Fibroblast of skin of scalp (primary cell): Measurements from ENCODE around the gene PAOX.

Experiments used
- DNase-seq: peaks from one replicate; pipeline ENCODE4 v3.0.0-alpha.2; 2013

The PAOX gene

DNA sequence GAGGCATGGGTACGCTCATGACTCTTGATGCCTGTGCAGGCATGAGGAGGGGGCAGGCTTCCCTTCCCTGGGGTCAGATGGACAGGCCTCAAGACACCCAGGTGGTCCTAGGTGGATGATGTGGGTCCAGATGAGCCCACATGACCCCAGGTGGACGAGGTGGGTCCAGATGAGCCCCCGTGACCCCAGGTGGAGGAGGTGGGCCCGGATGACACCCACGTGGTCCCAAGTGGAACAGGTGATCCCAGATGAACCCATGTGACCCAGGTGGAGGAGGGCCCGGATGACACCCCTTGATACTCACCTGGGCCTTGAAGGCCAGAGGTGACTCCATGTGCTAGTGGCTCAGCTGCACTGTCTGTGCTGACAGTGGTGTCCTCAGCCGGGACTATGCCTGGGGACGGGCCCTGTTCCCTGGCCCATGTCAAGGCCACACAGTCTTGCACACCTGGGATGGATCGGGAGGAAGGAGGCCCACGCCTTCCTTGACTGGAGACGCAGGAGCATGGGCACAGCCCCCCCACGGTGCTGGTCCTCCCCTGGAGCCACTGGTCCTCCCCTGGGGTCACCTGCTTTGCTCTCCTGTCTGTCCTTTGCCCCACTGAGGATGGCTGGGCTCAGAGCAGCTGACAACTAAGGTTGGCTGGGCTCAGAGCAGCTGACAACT is 28.6 kb upstream of the PAOX start:
- no peak for DNase-seq

DNA sequence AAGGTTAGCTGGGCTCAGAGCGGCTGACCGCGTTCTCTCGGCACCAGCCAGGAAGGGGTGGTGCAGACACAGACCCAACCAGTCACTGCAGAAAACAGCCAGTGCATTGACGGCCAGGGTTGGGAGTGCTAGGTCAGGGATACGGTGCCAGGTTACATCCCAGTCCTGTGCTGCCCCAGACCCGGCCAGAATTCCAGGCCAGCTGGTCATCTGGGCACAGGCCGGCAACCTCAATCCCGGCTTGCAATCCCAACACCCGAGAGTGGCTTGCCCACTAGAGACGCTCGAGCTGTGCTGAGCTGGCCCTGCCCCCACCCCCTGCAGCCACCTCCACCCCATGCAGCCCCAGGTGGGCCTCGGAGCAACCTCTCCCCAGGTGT is 28.1 kb upstream of the PAOX start:
- DNase-seq, result no peak

DNA sequence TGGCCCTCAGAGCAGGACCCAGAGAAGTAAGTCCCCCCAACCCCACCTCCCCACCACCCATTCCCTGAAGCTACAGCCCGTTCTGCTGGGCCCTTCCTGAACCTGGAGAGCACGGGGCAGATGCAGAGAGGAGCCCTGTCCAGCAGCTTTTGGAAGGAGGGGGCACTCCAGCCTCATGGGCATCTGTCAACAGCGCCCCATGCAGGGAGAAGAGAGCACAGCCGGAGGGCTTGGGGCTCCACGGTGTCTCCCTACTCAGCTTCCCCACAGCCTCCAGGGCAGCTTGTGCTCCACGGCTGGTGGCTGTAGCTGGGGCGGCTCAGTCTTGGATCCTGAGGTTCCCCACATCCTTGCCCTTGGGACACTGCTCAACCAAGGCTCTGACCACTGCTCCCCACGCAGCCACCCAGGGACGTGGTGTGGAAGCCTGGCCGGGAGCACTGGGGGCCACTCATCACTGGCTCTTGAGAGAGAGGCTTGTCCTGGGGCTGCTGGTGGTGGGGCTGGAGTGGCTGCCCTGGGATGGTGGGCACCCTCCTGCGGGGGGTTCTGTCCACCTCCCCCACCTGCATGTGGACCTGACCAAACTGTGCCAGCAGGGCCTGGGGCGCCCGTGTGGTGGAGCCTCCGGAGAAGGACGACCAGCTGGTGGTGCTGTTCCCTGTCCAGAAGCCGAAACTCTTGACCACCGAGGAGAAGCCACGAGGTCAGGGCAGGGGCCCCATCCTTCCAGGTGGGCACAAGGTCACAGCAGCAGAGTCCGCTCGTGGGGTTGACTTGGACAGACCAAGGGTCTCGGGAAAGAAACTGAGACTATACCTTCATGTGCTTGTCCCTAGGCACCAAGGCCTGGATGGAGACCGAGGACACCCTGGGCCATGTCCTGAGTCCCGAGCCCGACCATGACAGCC is 27.4 kb upstream of the PAOX start:
- no peak for DNase-seq

DNA sequence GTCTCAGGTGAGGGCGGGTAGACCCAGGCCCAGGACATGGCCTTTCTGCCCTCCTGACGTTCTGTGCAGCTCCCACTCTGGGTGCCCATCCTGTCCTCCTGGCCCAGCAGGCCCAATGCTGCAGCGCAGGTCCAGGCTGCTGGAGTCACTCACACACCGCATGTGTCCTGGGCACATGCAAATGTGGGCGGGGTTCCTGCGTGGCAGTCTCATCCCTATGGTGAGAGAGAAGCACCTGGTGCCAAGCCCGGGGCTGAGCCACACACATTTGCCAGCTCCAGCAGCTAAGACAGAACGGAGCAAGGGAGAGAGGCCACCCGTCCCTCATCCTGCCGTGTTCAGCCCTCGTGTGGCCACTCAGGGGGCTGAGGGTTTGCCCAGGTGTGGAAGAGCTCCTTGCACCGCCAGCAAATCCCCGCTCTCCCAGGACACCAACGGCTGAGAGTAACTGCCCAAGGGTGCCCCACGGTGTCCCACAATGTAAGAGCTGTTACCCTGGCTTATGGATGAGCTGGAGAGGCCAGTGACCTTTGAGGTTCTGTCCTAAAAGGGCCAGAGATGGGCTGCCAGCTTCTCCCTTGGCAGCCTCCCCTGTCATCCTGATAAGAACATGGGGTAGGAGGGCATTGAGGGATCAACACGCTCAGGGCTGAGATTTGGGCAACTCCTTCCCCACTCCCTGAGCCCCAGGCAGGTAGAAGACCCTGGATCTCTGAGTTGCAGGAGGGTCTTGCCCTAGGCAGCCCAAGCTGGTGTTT is 25.7 kb upstream of the PAOX start:
- DNase-seq, result no peak

DNA sequence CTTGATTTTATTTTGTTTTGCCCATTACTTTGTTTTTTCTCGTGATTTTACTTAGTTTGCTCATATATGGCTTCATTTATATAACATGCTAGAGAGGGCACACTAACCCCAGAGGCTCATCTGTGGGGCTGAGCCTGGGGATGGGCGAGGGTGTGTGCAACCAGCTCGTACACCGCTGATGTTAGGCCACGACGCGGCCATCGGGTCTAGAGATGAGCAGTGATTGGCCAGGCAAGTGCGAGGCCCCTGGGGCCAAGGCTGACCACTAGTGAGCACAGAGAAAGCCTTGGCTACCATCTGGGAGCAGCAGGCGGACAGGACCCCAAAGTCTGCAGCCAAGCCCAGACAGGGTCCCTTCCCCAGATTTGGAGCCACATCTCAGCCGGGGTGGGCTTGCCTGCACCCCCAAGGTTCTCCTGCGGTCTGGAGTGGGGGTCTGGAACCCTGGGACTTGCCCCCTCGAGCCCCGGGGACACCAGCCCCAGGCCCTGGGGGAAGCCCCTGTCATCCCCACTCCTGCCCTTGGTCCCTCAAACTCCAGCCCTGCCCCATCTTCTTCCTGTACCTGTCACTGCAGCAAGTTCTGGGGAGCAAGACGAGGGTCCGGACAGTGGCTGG is 25.0 kb upstream of the PAOX start:
- DNase-seq, result no peak

DNA sequence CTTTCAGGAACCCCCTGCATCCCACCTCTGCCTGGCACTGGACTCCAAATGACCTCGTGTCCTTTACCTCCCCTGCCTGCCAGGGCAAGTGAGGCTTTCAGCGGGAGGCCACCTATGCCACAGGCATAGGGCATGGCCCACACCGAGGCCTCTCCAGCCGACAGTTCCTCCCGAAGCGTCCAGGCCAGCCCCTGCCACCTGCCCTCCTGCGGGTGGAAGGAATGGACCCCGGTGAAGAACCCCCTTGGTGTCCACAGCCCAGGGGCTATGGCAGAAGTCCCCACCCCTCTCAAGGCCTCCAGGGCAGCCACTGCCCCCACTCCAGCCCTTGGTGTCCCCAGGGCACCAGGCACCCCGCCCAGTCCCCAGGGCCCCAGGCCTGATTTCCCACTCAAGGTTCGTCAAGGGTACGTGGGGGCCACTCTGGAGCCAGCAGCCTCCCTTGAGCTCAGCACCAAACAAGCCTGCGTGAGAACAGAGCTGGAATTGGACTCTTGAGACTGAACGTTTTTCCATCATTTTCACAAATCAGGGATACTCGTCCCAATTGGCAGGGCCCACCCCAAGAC is 24.3 kb upstream of the PAOX start:
- DNase-seq, result no peak

DNA sequence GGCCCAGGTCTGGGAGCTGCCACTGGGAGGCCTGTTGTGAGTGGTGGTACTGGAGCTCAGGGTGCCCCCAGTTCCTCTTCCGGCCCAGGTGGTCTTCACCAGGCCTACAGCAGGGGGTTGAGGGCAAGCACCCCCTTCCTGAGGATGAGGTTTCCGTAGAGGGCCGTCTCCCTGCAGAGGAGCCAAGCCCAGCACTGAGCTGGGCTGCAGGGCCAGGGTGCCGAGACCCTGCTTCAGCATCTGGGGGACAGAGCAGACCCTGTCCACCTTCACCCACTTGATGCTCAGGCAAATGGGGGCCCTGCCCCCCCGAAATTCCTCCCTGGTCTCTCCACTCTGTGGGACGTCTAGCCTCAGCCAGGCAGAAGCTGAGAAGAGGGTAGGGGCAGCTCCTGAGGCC is 23.8 kb upstream of the PAOX start:
- DNase-seq, result no peak

DNA sequence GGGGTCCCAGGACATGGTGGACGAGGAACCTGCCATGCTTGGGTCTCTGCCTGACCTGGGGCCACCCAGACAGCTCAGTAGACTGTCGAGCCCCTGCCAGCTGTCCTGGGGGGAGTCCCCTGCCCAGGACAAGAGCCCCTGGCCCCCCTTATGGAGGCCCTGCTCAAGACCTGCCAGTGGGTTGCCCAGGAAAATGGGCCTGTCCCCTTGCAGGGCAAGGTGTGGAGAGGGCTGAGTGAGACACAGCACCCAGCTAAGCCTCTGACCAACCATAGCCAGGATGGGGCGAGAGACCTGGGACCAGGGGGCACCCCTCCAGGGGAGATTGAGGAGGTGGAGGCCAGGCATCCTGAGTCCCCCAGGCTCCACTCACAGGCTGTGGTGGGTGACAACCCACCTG is 23.1 kb upstream of the PAOX start:
- DNase-seq, result no peak

DNA sequence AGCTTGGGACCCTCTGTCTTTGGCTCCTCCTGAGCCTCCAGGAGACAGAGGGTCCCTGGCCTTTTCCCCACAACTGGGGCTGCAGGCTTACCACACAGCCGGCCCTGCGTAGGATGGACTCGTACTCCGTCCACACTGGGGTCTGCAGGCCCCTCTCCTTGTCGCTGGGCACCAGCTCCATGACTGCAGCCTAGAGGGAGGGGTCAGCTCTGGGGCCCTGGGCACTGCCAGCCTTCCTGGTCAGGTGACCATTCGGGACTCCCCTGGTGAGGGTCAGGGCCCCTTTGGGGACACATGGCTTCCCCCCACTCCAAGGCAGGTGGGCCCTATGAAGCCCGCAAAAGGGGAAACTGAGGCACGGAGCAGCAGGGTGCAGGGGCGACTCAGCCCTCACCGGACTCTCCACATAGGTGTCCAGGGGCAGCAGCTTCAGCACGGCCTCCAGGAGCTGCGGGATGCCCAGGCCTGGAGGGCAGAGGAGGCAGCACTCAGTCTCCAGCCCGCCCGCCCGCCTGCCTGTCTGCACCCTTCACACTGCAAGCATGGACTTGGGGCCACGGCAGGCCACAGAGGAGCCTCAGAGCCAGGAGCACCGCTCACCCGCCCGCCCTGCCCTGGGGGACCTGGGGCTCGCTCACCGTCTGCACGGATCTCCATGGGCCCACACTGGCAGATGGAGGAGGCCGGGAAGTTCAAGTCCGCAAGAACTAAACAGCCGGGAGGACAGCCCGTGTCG is 22.3 kb upstream of the PAOX start:
- no peak for DNase-seq

DNA sequence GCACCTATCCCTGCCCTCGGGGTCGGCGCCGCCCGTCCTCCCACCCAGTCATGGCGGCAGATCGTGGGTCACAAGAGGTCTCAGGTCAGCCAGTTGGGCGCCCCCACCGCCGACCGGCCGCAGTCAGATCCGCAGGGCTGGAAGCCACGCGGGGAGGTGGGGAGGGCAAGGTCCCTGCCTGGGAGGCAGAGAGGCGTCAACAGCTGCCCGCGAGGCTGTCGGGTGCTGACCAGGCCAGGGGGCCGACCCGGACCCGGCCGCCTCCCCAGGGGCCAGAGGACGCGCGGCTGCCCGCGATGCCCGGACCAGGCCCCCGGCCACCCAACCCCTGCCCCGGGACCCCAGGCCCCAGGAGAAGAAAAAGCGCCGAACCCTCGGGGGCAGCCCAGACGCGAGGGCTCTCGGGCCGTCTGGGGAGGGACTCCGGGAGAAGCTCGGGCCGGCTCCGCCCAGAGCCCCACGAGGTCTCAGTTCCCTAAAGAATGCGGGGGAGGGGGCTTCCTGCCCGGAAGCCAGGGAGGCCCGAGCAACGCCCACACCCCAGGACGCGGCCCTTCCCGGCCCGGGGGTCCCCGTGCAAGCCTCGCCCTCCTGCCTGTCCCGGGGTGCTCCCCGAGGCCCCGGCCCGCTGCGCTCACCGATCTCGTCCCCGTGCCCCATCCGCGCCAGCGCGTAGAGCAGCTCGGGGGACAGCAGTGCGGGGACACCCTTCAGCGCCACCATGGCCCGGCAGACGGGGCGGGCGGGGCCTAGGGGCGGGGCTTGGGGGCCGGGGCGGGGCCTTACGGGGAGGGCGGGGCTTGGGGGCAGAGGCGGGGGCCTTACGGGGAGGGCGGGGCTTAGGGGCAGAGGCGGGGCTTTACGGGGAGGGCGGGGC is 21.5 kb upstream of the PAOX start, which contains the start of gene FUOM:
Gene FUOM (minus strand): TSS at position 735 of the 877 bp plus-strand sequence. CDS start 12 bp downstream, at position 723.
- DNase-seq, result peak; percentile 72

DNA sequence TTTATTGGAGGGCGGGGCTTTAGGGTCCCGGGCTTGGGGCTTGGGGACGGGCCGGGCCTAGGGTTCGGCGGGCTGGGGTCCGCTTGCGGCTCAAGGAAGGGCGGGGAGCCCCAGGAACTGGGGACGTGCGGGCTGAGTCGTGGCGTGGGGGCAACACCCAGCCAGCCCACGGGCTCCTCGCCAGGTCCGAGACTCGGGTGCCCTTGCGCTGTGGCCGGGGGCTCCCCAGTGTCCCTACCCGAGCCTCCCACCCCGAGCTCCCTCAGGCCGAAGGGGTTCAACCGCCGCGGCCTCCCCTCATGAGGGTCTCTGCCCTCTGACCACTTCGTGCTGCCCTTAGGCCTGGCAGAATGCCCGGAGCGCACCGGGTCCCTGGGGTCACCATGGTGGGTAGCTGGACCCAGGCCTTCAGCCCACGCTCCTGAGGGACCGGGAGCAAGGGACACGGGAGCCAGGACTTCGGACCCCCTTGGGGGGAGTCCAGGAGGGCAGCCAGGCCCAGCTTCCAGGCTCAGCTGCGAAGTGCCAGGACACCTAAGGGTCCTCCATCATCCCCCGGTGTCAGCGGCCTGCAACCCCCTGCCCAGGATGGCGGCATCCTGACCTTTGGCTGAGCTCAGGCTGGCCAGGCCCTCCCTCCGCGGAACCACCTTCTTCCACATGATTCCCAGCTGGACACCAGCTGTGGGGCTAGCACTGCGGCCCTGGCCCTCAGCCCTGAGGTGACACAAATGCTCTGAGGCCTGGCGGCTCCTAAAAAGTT is 20.7 kb upstream of the PAOX start:
- no peak for DNase-seq

DNA sequence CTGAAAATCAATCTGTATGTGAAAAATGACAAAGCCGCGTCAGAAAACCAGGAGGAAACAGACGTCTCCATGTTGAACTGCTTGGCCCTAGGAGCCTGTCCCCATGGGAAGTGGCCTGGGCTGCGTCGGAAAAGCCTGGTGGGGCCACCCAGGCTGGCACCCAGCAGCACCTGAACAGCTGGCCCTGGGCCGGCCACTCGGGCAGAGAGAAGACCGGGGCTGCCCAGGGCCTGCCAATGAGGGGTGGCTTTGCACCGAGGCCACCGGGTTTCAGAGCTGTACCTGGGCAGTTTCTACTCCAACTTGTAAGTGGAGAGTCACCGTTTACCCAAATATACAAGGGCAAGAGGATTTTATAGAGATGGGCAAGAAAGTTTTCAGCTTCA is 20.1 kb upstream of the PAOX start:
- DNase-seq, result no peak

DNA sequence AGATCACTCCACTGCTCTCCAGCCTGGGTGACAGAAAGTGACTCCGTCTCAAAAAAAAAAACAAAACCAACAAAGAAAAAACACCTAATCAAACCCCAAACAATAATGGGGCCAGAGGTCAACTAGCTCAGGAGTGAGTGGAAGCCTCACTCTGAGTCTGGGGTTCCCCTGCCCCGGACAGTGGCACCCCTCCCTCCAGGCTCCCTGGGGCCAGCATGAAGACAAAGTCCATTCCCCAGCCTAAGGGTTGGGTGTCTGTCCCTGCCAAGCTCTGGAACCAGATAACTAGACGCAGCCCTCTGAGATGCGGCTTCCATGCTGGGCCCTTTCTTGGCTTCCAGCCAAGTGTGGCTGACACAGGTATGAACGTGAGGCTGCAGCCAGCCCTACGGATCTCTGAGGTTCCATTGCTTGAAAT is 19.5 kb upstream of the PAOX start:
- no peak for DNase-seq

DNA sequence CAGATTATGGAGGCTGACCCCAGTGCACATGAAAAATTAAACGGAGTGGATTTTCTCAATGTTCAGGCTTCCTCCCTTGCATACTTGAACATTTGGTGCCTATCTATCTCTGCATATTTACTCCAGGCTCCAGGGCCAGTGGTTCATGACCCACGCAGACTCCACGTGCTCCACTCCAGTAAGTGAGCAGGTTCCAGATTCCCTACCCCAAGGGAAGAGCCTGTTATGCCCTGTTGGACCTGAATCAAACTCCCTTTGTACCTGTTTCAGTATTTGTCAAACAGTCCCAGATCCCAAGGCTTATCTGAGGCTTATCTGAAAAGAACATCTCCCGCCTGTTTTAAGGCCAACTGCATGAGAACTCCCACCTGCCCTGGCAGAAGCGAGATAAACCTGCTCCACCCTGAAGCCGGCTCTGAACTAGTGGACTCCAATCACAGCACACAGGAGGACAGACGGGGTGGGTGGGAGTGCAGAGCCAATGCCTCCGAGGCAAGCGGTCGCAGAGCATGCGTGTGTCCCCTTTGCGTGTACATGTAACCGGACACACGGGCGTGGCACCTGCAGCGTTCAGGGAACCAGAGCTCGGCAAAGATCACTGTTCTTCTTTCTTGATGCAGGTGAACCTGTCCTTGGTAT is 19.0 kb upstream of the PAOX start:
- DNase-seq, result no peak

DNA sequence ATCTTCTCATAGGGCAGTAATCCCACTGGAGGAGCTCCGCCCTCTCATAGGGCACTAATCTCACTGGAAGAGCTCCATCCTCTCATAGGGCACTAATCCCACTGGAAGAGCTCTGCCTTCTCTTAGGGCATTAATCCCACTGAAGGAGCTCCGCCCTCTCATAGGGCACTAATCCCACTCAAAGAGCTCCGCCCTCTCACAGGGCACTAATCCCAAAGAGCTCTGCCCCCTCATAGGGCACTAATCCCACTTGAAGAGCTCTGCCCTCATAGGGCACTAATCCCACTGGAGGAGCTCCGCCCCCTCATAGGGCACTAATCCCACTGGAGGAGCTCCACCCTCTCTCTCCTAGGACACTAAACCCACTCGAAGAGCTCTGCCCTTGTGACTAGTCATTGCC is 17.8 kb upstream of the PAOX start:
- no peak for DNase-seq

DNA sequence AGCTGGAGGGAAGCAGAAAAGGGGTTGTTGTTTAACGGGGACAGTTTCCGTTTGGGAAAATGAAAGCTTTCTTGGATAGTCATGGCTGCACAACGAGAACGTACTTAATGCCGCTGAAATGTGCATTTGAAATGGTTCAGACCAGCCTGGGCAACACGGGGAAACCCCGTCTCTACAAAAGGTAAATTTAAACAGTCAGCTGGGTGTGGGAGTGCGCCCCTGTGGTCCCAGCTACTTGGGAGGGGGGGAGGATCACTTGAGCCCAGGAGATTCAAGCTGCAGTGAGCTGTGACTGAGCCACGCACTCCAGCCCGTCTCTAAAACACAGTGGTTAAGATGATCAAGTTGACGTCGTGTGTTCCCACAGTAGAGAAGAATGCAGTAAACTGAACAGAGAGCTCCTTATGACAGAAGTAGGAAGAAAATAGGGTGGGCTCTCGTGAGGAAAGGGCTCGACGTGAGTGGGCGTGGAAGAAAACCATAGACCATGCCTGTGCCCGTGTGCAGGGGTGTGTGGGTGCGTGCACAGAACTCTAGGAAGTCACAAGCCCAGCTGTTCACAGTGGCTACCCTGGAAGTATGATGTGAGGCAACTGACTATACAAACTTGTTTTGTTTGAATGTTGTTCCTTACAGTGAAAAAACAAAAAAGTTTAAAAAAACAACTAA is 17.2 kb upstream of the PAOX start:
- DNase-seq, result no peak

DNA sequence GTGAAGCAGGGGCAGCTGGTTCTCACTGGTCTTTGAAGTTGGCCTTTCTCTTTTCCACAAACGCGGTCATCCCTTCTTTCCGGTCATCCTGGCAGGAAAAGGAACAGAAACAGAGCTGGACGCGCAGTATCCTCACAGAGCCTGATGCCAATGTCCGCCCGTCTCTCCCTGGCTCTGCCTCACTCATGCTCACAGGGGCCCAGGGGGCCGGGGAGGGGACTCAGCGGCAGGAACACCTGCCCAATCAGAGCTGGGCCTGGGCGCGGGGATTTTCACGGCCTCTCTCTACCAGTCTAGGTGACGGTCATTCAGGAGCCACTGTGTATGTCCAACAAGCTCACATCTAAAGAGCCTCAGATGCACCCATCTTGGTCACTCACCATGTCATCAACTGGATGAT is 16.2 kb upstream of the PAOX start:
- no peak for DNase-seq

DNA sequence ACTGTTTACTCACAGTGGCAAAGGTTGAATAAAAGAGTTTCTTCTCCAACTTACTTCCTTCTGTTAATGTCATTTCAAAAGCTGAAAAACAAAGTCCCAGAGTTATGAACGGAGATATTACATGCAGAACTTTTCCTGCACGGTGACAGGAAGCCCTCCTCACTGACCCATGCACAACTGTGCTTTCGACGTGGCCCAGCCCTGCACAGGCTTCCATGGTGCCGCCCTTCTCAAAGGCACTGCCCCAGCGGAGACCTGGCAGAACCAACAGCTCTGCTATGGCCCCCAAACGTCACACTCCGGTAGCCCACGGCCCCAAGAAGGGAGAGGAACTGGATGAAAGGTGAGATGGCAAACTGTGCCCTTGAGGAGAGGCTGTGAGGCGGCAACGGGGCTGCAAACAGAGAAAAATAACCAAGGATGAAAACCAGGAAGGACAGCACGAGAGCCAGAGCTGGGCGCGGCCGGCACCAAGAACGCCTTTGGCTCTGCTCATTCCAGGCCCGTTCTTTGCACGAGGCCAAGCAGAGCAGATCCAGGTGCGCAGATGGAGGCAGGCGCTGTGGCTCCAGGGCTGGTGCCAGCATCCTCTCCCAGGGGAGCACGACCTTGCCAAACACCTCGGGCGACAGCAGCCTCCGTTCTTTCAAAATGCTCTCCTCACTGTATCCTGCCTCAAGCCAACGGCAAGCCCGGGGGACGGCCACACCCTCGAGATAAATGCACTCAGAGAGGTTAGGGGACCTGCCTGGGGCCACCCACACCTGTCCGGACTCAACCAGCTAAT is 14.2 kb upstream of the PAOX start:
- no peak for DNase-seq
